Astrocyte (in vitro differentiated cells and primary cell): ENCODE data around the gene LIMS2.

Experiments used
- EZH2 ChIP-seq: IDR thresholded peaks from 2 replicates; pipeline ENCODE4 v1.6.1; 2012; ENCODE audit warnings: mild to moderate bottlenecking, low read length, inconsistent platforms; ENCODE audit not compliant: insufficient read depth
- TF ChIP-seq, protein P1 (sequence below): IDR thresholded peaks from 2 replicates; pipeline ENCODE4 v1.5.1; 2011; ENCODE audit warnings: low read depth, mild to moderate bottlenecking, inconsistent platforms, low read length, moderate library complexity; ENCODE audit not compliant: insufficient read depth

- TF ChIP-seq, protein P1, sequence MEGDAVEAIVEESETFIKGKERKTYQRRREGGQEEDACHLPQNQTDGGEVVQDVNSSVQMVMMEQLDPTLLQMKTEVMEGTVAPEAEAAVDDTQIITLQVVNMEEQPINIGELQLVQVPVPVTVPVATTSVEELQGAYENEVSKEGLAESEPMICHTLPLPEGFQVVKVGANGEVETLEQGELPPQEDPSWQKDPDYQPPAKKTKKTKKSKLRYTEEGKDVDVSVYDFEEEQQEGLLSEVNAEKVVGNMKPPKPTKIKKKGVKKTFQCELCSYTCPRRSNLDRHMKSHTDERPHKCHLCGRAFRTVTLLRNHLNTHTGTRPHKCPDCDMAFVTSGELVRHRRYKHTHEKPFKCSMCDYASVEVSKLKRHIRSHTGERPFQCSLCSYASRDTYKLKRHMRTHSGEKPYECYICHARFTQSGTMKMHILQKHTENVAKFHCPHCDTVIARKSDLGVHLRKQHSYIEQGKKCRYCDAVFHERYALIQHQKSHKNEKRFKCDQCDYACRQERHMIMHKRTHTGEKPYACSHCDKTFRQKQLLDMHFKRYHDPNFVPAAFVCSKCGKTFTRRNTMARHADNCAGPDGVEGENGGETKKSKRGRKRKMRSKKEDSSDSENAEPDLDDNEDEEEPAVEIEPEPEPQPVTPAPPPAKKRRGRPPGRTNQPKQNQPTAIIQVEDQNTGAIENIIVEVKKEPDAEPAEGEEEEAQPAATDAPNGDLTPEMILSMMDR = no peak
- no peak for TF ChIP-seq EZH2
These were observed 27.8 kb downstream of the LIMS2 start for GRCh38 chr2:127647242-127648190.
